HG03103 (cell line): ENCODE data around the gene PRR27.

Source experiments
- ATAC-seq: cut with Tn5 transposase; IDR thresholded peaks from one replicate; pipeline ENCODE4 v1.9.1; 2021; ENCODE audit warnings: low read depth; ENCODE audit not compliant: unreplicated experiment

The PRR27 gene

GRCh38 chr4:70153937-70154336, at the start of gene PRR27:
PRR27 (plus strand) TSS chr4:70154237; CDS start chr4:70154376, 139 bp downstream.
- ATAC-seq: no peak

GRCh38 chr4:70110917-70111316, 43.1 kb upstream of the PRR27 start:
- ATAC-seq: no peak

GRCh38 chr4:70113656-70114055, 40.4 kb upstream of the PRR27 start:
- ATAC-seq: no peak

DNA sequence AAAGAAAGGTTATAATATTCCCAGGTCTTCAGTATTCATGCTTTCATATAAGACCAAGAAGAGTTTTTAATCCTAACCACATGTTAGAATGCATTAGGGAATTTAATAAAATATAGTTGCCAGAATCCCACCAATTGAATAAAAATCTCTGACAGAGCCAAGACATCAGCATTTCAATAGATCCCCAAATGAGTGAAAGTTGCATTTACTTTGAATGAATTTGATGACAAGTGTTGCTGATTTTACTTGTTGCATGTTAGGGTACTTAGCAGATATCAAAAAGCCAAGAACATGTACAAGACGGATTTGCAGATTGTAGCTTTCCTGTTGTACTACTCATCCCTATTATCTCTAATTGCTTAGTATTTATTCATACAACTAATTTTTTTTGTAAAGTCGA, 39.9 kb upstream of the PRR27 start:
- ATAC-seq: no peak

DNA sequence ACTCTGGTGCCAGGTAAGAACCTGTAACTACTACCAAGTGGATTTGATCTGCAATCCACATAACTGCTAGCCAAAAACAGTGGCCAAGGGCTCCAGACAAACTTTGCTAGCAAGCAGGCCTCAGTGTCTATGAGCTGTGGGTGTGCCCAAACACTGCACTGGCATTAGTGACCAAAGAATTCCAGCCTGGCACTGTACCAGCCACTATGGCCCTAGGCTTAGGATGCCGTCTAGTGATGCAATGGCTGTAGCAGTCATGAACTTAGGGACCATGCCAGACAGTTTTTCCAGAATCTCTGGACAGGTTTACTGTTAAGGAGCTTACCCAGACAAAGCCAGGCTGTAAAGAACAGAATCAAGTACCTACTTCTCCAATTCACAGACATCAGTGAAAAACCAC, 33.7 kb upstream of the PRR27 start:
- no peak for ATAC-seq

DNA sequence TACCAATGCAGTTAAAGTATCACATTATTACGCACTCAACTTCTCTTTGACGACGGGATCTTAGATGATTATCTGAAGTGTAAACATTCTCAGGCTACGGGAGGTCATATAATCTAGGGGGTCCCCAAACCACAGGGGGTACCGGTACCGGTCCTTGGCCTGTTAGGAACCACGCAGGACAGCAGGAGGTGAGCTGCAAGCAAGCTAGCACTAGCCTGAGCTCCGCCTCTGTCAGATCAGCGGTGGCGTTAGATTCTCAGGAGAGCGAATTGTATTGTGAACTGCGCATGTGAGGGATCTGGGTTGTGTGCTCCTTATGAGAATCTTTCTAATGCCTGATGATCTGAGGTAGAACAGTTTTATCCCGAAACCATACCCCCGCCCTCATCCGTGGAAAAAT, 20.6 kb upstream of the PRR27 start:
- no peak for ATAC-seq

- ATAC-seq: no peak
These were observed 15.3 kb upstream of the PRR27 start for GRCh38 chr4:70138751-70139150.

DNA sequence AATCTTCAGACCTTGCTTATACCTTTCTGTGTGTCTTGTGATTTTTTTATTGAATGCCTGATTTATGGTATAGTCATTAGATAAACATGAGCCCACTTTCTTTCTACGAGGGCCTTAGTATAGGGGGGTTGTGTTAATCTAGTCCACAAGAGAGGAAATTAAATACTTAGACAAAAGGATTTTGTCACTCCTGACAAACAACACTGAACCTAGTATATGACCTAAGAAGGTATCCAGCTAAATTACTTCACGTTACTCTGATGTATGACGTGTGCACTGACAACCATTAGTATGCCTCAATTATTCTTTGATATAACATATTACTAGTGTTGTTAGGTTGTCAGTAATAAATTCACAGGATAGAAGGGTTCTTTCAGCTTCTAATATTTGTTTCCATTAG, 2.8 kb upstream of the PRR27 start:
- no peak for ATAC-seq

DNA sequence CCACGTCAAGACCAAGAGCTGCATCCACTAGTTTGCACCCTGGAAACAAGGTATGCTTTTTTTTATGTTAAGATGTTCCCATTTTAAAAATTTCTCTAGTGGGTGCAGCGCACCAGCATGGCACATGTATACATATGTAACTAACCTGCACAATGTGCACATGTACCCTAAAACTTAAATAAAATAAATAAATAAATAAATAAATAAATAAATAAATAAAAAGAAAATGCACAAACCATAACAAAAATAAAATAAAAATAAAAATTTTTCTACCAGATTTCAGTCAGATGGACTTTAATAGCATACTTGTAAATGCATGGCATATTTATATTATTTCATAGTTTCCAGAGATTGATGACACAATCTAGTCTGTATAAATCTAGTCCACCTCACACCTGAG, 1.9 kb upstream of the PRR27 start:
- no peak for ATAC-seq

DNA sequence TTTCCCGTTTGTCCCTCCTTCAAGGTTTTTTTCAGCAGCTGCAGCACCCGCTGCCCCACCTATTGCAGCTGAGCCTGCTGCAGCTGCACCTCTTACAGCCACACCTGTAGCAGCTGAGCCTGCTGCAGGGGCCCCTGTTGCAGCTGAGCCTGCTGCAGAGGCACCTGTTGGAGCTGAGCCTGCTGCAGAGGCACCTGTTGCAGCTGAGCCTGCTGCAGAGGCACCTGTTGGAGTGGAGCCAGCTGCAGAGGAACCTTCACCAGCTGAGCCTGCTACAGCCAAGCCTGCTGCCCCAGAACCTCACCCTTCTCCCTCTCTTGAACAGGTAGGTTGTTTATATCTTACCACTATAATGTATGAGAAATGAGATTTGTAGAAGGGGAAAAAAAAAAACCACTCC, 4.5 kb downstream of the PRR27 start:
- no peak for ATAC-seq

GRCh38 chr4:70177090-70177489, 23.1 kb downstream of the PRR27 start:
- ATAC-seq: no peak

DNA sequence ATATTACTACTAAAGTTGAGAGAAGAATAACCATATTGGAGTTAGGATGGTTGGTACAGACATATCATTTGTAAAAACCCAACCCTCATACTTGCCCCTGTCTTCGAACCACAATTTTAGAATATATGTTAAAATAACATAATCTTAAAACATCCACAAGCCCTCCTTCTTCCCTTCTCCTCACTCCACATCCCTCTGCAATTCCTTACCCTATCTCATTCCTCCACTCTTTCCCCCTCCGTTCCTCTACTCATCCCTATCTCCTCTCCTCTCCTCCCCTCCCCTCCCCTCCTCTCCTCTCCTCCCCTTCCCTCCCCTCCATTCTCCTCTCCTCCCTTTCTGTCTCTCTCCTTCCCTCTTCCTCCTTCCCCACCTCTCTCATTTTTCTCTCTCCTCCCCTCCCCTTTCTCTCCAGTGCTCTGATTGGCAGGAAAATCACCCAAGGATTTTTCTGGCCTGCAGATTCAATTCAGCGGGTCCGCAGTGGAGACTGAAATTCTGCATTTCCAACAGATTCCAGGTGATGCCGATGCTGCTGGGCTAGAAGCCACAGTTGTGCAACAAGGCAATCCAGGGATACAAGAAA, 24.1 kb downstream of the PRR27 start:
- no peak for ATAC-seq

DNA sequence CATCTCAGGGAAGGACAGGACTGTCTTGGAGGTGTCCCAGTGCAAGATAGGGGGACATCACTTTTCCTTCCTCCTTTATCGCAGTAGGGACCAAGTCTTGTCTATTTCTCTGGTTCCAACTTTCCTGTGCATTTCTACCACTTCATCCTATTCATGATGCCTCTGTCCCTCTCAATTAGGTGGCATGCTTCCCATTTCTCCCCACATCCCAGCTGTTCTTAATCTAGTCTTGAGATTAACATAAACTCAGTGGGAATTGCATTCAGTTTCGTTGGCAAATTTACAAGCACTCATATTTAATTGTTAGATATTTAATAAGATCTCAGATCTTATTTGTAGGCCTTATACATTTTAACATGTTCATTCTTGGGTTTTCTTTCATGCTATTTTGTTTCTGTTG, 25.8 kb downstream of the PRR27 start:
- no peak for ATAC-seq

- no peak for ATAC-seq
These were observed 27.8 kb downstream of the PRR27 start for GRCh38 chr4:70181864-70182263.

DNA sequence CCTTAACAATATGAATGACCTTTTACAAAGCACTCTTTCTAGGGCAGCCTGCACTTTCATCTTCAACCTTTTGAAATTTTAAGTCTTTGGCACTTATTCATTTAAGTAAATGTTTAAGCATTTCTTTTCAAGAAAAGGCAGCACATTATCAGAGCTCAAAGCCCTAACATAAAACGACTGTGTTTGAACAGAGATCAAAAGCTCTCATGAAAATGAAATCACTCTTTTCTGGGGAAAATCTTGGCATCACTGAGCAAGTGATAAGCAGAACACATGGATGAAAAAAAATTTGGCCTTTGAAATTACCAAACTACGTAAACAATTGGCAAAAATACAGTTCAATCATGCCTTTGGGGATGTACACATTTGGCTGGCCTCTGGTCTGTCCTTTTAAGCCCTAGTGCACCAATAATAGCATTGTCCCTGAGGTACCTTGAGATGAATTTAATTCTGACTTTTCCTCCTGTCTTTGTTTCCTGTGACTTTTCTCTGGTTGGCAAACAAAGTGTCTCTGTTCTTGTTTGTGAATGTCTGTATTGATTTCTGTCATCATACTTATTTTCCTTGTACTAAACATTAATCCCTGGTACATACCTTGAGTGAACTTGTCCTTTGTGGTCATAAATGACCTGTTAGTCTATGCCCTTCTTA, 28.6 kb downstream of the PRR27 start:
- no peak for ATAC-seq

GRCh38 chr4:70183168-70183939, 29.3 kb downstream of the PRR27 start:
- peak; percentile 68 for ATAC-seq

GRCh38 chr4:70183940-70184246, 29.9 kb downstream of the PRR27 start:
- ATAC-seq: no peak

- no peak for ATAC-seq
These were observed 33.2 kb downstream of the PRR27 start for GRCh38 chr4:70187216-70187615.

DNA sequence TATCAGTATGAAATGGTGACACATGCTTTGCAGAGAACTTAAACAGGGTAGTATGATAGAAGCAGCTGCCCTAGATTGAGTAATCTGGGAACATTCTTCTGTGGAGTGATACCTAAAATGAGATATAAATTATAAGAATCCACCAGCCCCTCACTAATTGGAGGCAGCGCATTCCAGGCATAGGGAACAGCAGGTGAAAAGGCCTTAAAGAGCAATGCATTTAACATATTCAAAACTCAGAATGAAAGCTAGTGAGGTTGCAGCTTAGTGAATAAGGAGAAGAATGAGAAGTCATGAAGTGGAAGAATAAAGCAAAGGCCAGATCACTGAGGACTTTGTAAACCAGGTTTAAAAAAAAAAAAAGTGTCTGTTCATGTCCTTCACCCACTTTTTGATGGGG, 36.5 kb downstream of the PRR27 start:
- ATAC-seq: no peak

DNA sequence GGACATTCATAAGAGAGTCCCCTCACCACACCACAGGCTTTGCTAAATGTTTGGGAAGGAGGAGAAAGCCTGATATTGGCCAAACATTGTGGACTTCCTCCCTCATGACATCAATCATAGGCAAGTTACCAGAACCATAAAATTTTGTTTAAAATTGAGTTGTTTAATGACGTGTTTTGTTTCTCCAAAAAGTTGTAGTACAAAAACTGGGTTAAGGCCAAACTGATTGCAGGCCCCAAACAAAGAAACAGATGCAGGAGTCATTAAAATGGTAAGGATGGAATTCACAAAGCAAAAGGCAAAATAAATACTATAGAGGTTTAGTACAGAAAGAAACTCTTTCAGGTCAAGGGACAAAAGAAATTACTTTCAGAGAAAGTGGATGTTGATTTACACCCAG, 37.6 kb downstream of the PRR27 start:
- no peak for ATAC-seq

DNA sequence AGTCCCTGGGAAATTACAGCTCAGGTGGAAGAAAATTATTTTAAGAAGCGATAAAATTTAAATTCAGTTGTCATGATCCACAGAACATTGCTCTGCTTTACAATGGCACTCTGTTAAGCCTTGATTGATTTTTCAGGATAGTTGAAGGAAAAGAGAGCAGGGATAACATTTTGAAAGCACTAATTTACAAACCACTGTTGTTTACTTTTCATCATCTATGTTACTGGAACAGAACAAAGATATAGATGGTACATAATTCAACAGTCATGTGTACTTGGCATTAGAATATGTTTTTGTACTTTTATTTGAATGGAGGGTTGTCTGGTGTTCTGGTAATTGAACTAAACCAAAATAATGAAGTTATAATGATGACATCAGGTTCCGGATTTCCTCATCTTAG, 38.9 kb downstream of the PRR27 start:
- no peak for ATAC-seq

DNA sequence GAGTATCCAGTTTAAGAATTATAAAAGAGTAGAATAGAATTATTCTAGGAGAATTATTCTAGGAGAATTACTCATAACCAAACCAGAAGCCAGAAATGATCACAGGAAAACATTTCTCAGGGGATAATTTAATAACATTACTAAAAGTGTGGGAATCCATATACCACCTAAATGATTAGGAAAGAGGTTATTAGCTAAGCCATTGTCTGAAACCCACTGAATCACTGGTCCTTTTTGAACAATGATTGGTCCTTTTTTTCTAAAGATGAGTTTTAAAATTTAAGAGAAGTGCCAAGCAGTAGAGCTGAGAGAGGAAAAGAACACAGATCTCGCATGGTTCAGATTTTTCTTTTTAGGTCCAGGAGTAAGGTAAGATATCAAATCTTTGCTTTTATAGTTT, 41.4 kb downstream of the PRR27 start, which contains the start of gene ODAM:
Gene ODAM, plus strand, starts transcription at position 301 of the 400 bp plus-strand sequence. CDS start 819 bp downstream, outside the sequence.
- ATAC-seq: no peak
